Activated CD4-positive, alpha-beta T cell treated with anti-CD3 and anti-CD28 coated beads, Interleukin-2, amount 10 ng/mL, durations not matched to agents 24 days and 14 days (primary cell): ENCODE data around the gene ZNHIT3. TPM values are rescaled to one million over a fixed set of nuclear protein-coding genes. Genes with fewer than 3 reads are reported as not detected.
"Not testable (repeated sequence)": the region's sequence is repeated elsewhere in the genome, so short reads cannot be mapped to it uniquely, and the experiment has no call there.

ENCODE experiments used
- DNase-seq: peaks from one replicate; pipeline ENCODE4 v3.0.0; 2022
- H3K27ac Mint-ChIP-seq: one replicate; pipeline ENCODE4 v1.8.0; 2022; ENCODE audit warnings: mild to moderate bottlenecking, mixed read lengths
- H3K27me3 Mint-ChIP-seq: one replicate; pipeline ENCODE4 v1.8.0; 2022; ENCODE audit warnings: mixed read lengths
- H3K36me3 Mint-ChIP-seq: one replicate; pipeline ENCODE4 v1.8.0; 2022; ENCODE audit warnings: low read depth, mild to moderate bottlenecking, mixed read lengths
- H3K4me1 Mint-ChIP-seq: one replicate; pipeline ENCODE4 v1.8.0; 2021; ENCODE audit warnings: mixed read lengths
- H3K4me3 Mint-ChIP-seq: one replicate; pipeline ENCODE4 v1.8.0; 2022; ENCODE audit warnings: mild to moderate bottlenecking, moderate library complexity, mixed read lengths
- H3K9me3 Mint-ChIP-seq: one replicate; pipeline ENCODE4 v1.8.0; 2021; ENCODE audit warnings: mixed read lengths
- intact Hi-C: fragments of 100-400 bp; cut with micrococcal nuclease; formaldehyde crosslinking; loops from one replicate; pipeline ENCODE4 v1.15.1; 2023
- total RNA-seq: library from RNA; stranded (reverse); gene quantifications from 2 replicates; pipeline ENCODE4 v1.2.3, GENCODE V29; 2022

ZNHIT3 gene
- total RNA-seq, 1 donor from 2014 or later = 47.3 TPM

- H3K4me3 Mint-ChIP-seq = no peak overlapping the region
- H3K4me1 Mint-ChIP-seq = peaks cover 2% of the 10 kb centered on the region
- no peaks in the 10 kb centered on the region for H3K9me3 Mint-ChIP-seq
- peaks cover 60% of the 10 kb centered on the region for H3K36me3 Mint-ChIP-seq
- H3K27ac Mint-ChIP-seq = no peak overlapping the region
- no peak for DNase-seq
- no peaks in the 10 kb centered on the region for H3K27me3 Mint-ChIP-seq
- intact Hi-C loops = no loop called here
Observed at GRCh38 chr17:36496018-36496789, 9.7 kb downstream of the ZNHIT3 start.

GRCh38 chr17:36498155-36498554, 11.7 kb downstream of the ZNHIT3 start:
- no peaks in the 10 kb centered on the region for H3K27me3 Mint-ChIP-seq
- no peak overlapping the region for H3K27ac Mint-ChIP-seq
- H3K4me1 Mint-ChIP-seq = peaks cover 2% of the 10 kb centered on the region
- peaks cover 57% of the 10 kb centered on the region for H3K36me3 Mint-ChIP-seq
- DNase-seq = no peak
- H3K4me3 Mint-ChIP-seq = no peak overlapping the region
- intact Hi-C loops = no loop called here
- H3K9me3 Mint-ChIP-seq = no peaks in the 10 kb centered on the region

- intact Hi-C loops = no loop called here
- H3K27ac Mint-ChIP-seq = no peak overlapping the region
- no peaks in the 10 kb centered on the region for H3K9me3 Mint-ChIP-seq
- H3K4me1 Mint-ChIP-seq = peaks cover 6% of the 10 kb centered on the region
- peaks cover 62% of the 10 kb centered on the region for H3K36me3 Mint-ChIP-seq
- H3K4me3 Mint-ChIP-seq = no peak overlapping the region
- H3K27me3 Mint-ChIP-seq = no peaks in the 10 kb centered on the region
- no peak for DNase-seq
Observed at GRCh38 chr17:36498560-36499300, 12.2 kb downstream of the ZNHIT3 start.

GRCh38 chr17:36500745-36501225, 14.3 kb downstream of the ZNHIT3 start:
- Mint-ChIP-seq H3K4me3 (no peak overlapping the region), H3K27me3 (no peaks in the 10 kb centered on the region), H3K27ac (no peak overlapping the region), H3K4me1 (peaks cover 6% of the 10 kb centered on the region), H3K9me3 (no peaks in the 10 kb centered on the region), H3K36me3 (peaks cover 59% of the 10 kb centered on the region)
- no peak for DNase-seq
- intact Hi-C loops = no loop called here

- H3K4me1 Mint-ChIP-seq = peaks cover 6% of the 10 kb centered on the region
- no peaks in the 10 kb centered on the region for H3K9me3 Mint-ChIP-seq
- no peak for DNase-seq
- H3K27me3 Mint-ChIP-seq = no peaks in the 10 kb centered on the region
- no peak overlapping the region for H3K27ac Mint-ChIP-seq
- peaks cover 58% of the 10 kb centered on the region for H3K36me3 Mint-ChIP-seq
- intact Hi-C loops = no loop called here
- H3K4me3 Mint-ChIP-seq = no peak overlapping the region
Observed at GRCh38 chr17:36501351-36501750, 14.9 kb downstream of the ZNHIT3 start.

GRCh38 chr17:36501963-36502362, 15.5 kb downstream of the ZNHIT3 start:
- no peak for DNase-seq
- Mint-ChIP-seq H3K36me3 (peaks cover 59% of the 10 kb centered on the region), H3K27ac (no peak overlapping the region), H3K4me1 (peaks cover 6% of the 10 kb centered on the region), H3K27me3 (no peaks in the 10 kb centered on the region), H3K4me3 (no peak overlapping the region), H3K9me3 (no peaks in the 10 kb centered on the region)
- intact Hi-C loops = no loop called here

GRCh38 chr17:36503456-36504155, 17.1 kb downstream of the ZNHIT3 start:
- H3K9me3 Mint-ChIP-seq = no peaks in the 10 kb centered on the region
- peaks cover 6% of the 10 kb centered on the region for H3K4me1 Mint-ChIP-seq
- intact Hi-C loops = no loop called here
- H3K36me3 Mint-ChIP-seq = peaks cover 57% of the 10 kb centered on the region
- H3K4me3 Mint-ChIP-seq = no peak overlapping the region
- no peaks in the 10 kb centered on the region for H3K27me3 Mint-ChIP-seq
- DNase-seq = no peak
- peak overlapping the region; percentile 57 for H3K27ac Mint-ChIP-seq

GRCh38 chr17:36504156-36504545, 17.7 kb downstream of the ZNHIT3 start:
- Mint-ChIP-seq H3K4me1 (peaks cover 6% of the 10 kb centered on the region), H3K27ac (no peak overlapping the region), H3K4me3 (no peak overlapping the region), H3K9me3 (no peaks in the 10 kb centered on the region), H3K27me3 (no peaks in the 10 kb centered on the region), H3K36me3 (peaks cover 58% of the 10 kb centered on the region)
- intact Hi-C loops = no loop called here
- no peak for DNase-seq

GRCh38 chr17:36505171-36505570, 18.7 kb downstream of the ZNHIT3 start:
- Mint-ChIP-seq H3K9me3 (no peaks in the 10 kb centered on the region), H3K36me3 (peaks cover 65% of the 10 kb centered on the region), H3K27ac (no peak overlapping the region)

GRCh38 chr17:36506249-36506826, 19.9 kb downstream of the ZNHIT3 start:
- peaks cover 65% of the 10 kb centered on the region for H3K36me3 Mint-ChIP-seq
- H3K4me1 Mint-ChIP-seq = peaks cover 6% of the 10 kb centered on the region
- H3K4me3 Mint-ChIP-seq = no peak overlapping the region
- DNase-seq = no peak
- H3K27ac Mint-ChIP-seq = no peak overlapping the region
- H3K9me3 Mint-ChIP-seq = no peaks in the 10 kb centered on the region
- no peaks in the 10 kb centered on the region for H3K27me3 Mint-ChIP-seq
- intact Hi-C loops = no loop called here

More at GRCh38 chr17:36505171-36505570, 18.7 kb downstream of the ZNHIT3 start:
- H3K27me3 Mint-ChIP-seq = no peaks in the 10 kb centered on the region
- intact Hi-C loops = no loop called here
- no peak overlapping the region for H3K4me3 Mint-ChIP-seq
- DNase-seq = no peak
- H3K4me1 Mint-ChIP-seq = peaks cover 6% of the 10 kb centered on the region

- intact Hi-C loops = no loop called here
- peaks cover 64% of the 10 kb centered on the region for H3K36me3 Mint-ChIP-seq
- H3K27me3 Mint-ChIP-seq = no peaks in the 10 kb centered on the region
- no peak overlapping the region for H3K4me3 Mint-ChIP-seq
- DNase-seq = no peak
- no peaks in the 10 kb centered on the region for H3K9me3 Mint-ChIP-seq
- H3K4me1 Mint-ChIP-seq = peaks cover 6% of the 10 kb centered on the region
- H3K27ac Mint-ChIP-seq = no peak overlapping the region
Observed at GRCh38 chr17:36506831-36507230, 20.4 kb downstream of the ZNHIT3 start.

GRCh38 chr17:36507266-36507665, 20.8 kb downstream of the ZNHIT3 start:
- intact Hi-C loops = no loop called here
- DNase-seq = no peak
- H3K9me3 Mint-ChIP-seq = no peaks in the 10 kb centered on the region
- no peak overlapping the region for H3K4me3 Mint-ChIP-seq
- no peak overlapping the region for H3K27ac Mint-ChIP-seq
- peaks cover 5% of the 10 kb centered on the region for H3K4me1 Mint-ChIP-seq
- peaks cover 62% of the 10 kb centered on the region for H3K36me3 Mint-ChIP-seq
- no peaks in the 10 kb centered on the region for H3K27me3 Mint-ChIP-seq

GRCh38 chr17:36508439-36508838, 22.0 kb downstream of the ZNHIT3 start:
- H3K27me3 Mint-ChIP-seq, DNase-seq, H3K27ac Mint-ChIP-seq, intact Hi-C loops, H3K9me3 Mint-ChIP-seq, H3K4me3 Mint-ChIP-seq, H3K4me1 Mint-ChIP-seq: not testable (repeated sequence)
- H3K36me3 Mint-ChIP-seq = peaks cover 63% of the 10 kb centered on the region
